SK-N-SH treated with all-trans-retinoic acid at 6 μM for 48 hours (cell line): ENCODE data around the gene RFK.

Experiments
- ATAC-seq: fragments of 200-7000 bp; cut with Tn5 transposase; 3 replicates; pipeline ENCODE4 v1.9.1; 2020; ENCODE audit warnings: mild to moderate bottlenecking, moderate library complexity
- ARNTL ChIP-seq: fragments of 450-650 bp; formaldehyde crosslinking; IDR thresholded peaks from 2 replicates; pipeline ENCODE4 v1.5.0; 2020; ENCODE audit warnings: low read depth, mild to moderate bottlenecking, moderate library complexity, borderline replicate concordance
- BACH2 ChIP-seq: fragments of 250-450 bp; sonication (Bioruptor Pico); IDR thresholded peaks from 2 replicates; pipeline ENCODE4 v1.9.0; 2021; ENCODE audit warnings: mild to moderate bottlenecking, borderline replicate concordance
- CSDC2 ChIP-seq: fragments of 250-450 bp; sonication (Bioruptor Pico); IDR thresholded peaks from 2 replicates; pipeline ENCODE4 v1.5.0; 2020; ENCODE audit warnings: mild to moderate bottlenecking, moderate library complexity
- ESRRG ChIP-seq: fragments of 250-450 bp; sonication (Bioruptor Pico); IDR thresholded peaks from 2 replicates; pipeline ENCODE4 v1.6.1; 2021; ENCODE audit warnings: mild to moderate bottlenecking
- GLIS3 ChIP-seq: fragments of 250-450 bp; sonication (Bioruptor Pico); IDR thresholded peaks from 2 replicates; pipeline ENCODE4 v1.5.0; 2020; ENCODE audit warnings: mild to moderate bottlenecking, moderate library complexity
- ISL1 ChIP-seq: fragments of 250-450 bp; sonication (Bioruptor Pico); IDR thresholded peaks from 2 replicates; pipeline ENCODE4 v2.1.2; 2022; ENCODE audit warnings: mild to moderate bottlenecking, moderate library complexity
- OSR1 ChIP-seq: fragments of 250-450 bp; sonication (Bioruptor Pico); IDR thresholded peaks from 2 replicates; pipeline ENCODE4 v1.8.0; 2022; ENCODE audit warnings: moderate library complexity, mild to moderate bottlenecking, inconsistent platforms
- POU6F1 ChIP-seq: fragments of 250-450 bp; sonication (Bioruptor Pico); IDR thresholded peaks from 2 replicates; pipeline ENCODE4 v1.8.0; 2021; ENCODE audit warnings: low read depth, mild to moderate bottlenecking, moderate library complexity, borderline replicate concordance
- PPARA ChIP-seq: fragments of 250-450 bp; sonication (Bioruptor Pico); IDR thresholded peaks from 2 replicates; pipeline ENCODE4 v1.5.0; 2020; ENCODE audit warnings: mild to moderate bottlenecking, borderline replicate concordance
- RARB ChIP-seq: fragments of 250-450 bp; sonication (Bioruptor Pico); IDR thresholded peaks from 2 replicates; pipeline ENCODE4 v1.8.0; 2021; ENCODE audit warnings: mild to moderate bottlenecking, moderate library complexity
- SNAI2 ChIP-seq: fragments of 250-450 bp; sonication (Bioruptor Pico); IDR thresholded peaks from 2 replicates; pipeline ENCODE4 v1.5.0; 2020; ENCODE audit warnings: mild to moderate bottlenecking, moderate library complexity
- TOX ChIP-seq: fragments of 250-450 bp; sonication (Bioruptor Pico); IDR thresholded peaks from 2 replicates; pipeline ENCODE4 v1.8.0; 2021; ENCODE audit warnings: mild to moderate bottlenecking, moderate library complexity, borderline replicate concordance
- ZC3H10 ChIP-seq: fragments of 250-450 bp; sonication (Bioruptor Pico); IDR thresholded peaks from 2 replicates; pipeline ENCODE4 v1.5.1; 2021; ENCODE audit warnings: mild to moderate bottlenecking, moderate library complexity
- ZFP30 ChIP-seq: fragments of 450-650 bp; formaldehyde crosslinking; IDR thresholded peaks from 2 replicates; pipeline ENCODE4 v1.5.0; 2022; ENCODE audit warnings: mild to moderate bottlenecking, moderate library complexity
- ZNF565 ChIP-seq: fragments of 450-650 bp; formaldehyde crosslinking; conservative IDR thresholded peaks from 2 replicates; pipeline ENCODE4 v1.5.0; 2020; ENCODE audit warnings: low read depth, mild to moderate bottlenecking, moderate library complexity
- ZNF70 ChIP-seq: fragments of 450-650 bp; formaldehyde crosslinking; IDR thresholded peaks from 2 replicates; pipeline ENCODE4 v1.5.0; 2020; ENCODE audit warnings: mild to moderate bottlenecking, moderate library complexity
- TF ChIP-seq, protein P1 (sequence below): fragments of 250-450 bp; sonication (Bioruptor Pico); IDR thresholded peaks from 2 replicates; pipeline ENCODE4 v1.5.1; 2020; ENCODE audit warnings: low read depth, mild to moderate bottlenecking, moderate library complexity
- TF ChIP-seq, protein P2 (sequence below): fragments of 250-450 bp; sonication (Bioruptor Pico); IDR thresholded peaks from 2 replicates; pipeline ENCODE4 v1.5.1; 2021; ENCODE audit warnings: mild to moderate bottlenecking, moderate library complexity
- TF ChIP-seq, protein P3 (sequence below): fragments of 250-450 bp; sonication (Bioruptor Pico); IDR thresholded peaks from 2 replicates; pipeline ENCODE4 v1.5.0; 2020; ENCODE audit warnings: mild to moderate bottlenecking, moderate library complexity

Gene RFK

GRCh38 chr9:76412638-76413037 is 18.4 kb upstream of the RFK start:
- no peak for ATAC-seq
- TF ChIP-seq, protein P1, sequence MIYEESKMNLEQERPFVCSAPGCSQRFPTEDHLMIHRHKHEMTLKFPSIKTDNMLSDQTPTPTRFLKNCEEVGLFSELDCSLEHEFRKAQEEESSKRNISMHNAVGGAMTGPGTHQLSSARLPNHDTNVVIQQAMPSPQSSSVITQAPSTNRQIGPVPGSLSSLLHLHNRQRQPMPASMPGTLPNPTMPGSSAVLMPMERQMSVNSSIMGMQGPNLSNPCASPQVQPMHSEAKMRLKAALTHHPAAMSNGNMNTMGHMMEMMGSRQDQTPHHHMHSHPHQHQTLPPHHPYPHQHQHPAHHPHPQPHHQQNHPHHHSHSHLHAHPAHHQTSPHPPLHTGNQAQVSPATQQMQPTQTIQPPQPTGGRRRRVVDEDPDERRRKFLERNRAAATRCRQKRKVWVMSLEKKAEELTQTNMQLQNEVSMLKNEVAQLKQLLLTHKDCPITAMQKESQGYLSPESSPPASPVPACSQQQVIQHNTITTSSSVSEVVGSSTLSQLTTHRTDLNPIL: no peak
- TF ChIP-seq BACH2 (CRISPR knock-in tag): no peak
- TF ChIP-seq, protein P2, sequence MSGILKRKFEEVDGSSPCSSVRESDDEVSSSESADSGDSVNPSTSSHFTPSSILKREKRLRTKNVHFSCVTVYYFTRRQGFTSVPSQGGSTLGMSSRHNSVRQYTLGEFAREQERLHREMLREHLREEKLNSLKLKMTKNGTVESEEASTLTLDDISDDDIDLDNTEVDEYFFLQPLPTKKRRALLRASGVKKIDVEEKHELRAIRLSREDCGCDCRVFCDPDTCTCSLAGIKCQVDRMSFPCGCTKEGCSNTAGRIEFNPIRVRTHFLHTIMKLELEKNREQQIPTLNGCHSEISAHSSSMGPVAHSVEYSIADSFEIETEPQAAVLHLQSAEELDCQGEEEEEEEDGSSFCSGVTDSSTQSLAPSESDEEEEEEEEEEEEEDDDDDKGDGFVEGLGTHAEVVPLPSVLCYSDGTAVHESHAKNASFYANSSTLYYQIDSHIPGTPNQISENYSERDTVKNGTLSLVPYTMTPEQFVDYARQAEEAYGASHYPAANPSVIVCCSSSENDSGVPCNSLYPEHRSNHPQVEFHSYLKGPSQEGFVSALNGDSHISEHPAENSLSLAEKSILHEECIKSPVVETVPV: no peak
- no peak for TF ChIP-seq ZC3H10
- no peak for TF ChIP-seq RARB (CRISPR knock-in tag)
- TF ChIP-seq, protein P3, sequence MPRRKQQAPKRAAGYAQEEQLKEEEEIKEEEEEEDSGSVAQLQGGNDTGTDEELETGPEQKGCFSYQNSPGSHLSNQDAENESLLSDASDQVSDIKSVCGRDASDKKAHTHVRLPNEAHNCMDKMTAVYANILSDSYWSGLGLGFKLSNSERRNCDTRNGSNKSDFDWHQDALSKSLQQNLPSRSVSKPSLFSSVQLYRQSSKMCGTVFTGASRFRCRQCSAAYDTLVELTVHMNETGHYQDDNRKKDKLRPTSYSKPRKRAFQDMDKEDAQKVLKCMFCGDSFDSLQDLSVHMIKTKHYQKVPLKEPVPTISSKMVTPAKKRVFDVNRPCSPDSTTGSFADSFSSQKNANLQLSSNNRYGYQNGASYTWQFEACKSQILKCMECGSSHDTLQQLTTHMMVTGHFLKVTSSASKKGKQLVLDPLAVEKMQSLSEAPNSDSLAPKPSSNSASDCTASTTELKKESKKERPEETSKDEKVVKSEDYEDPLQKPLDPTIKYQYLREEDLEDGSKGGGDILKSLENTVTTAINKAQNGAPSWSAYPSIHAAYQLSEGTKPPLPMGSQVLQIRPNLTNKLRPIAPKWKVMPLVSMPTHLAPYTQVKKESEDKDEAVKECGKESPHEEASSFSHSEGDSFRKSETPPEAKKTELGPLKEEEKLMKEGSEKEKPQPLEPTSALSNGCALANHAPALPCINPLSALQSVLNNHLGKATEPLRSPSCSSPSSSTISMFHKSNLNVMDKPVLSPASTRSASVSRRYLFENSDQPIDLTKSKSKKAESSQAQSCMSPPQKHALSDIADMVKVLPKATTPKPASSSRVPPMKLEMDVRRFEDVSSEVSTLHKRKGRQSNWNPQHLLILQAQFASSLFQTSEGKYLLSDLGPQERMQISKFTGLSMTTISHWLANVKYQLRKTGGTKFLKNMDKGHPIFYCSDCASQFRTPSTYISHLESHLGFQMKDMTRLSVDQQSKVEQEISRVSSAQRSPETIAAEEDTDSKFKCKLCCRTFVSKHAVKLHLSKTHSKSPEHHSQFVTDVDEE (CRISPR knock-in tag): no peak
- TF ChIP-seq ISL1: no peak
- TF ChIP-seq PPARA (CRISPR knock-in tag): no peak
- no peak for TF ChIP-seq ZNF565 (CRISPR knock-in tag)
- no peak for TF ChIP-seq OSR1 (CRISPR knock-in tag)
- no peak for TF ChIP-seq ZFP30 (CRISPR knock-in tag)
- no peak for TF ChIP-seq ARNTL (CRISPR knock-in tag)
- TF ChIP-seq GLIS3 (CRISPR knock-in tag): no peak
- TF ChIP-seq TOX: no peak
- no peak for TF ChIP-seq POU6F1 (CRISPR knock-in tag)
- no peak for TF ChIP-seq CSDC2 (CRISPR knock-in tag)
- no peak for TF ChIP-seq ZNF70 (CRISPR knock-in tag)
- no peak for TF ChIP-seq ESRRG (CRISPR knock-in tag)

- ATAC-seq: no peak
Observed at GRCh38 chr9:76405868-76406267, 11.6 kb upstream of the RFK start.

More at GRCh38 chr9:76405868-76406267, 11.6 kb upstream of the RFK start:
- no peak for TF ChIP-seq OSR1 (CRISPR knock-in tag)
- TF ChIP-seq ARNTL (CRISPR knock-in tag): no peak
- no peak for TF ChIP-seq GLIS3 (CRISPR knock-in tag)
- no peak for TF ChIP-seq CSDC2 (CRISPR knock-in tag)
- TF ChIP-seq, protein P1: no peak
- no peak for TF ChIP-seq ISL1
- TF ChIP-seq PPARA (CRISPR knock-in tag): no peak
- no peak for TF ChIP-seq BACH2 (CRISPR knock-in tag)
- no peak for TF ChIP-seq SNAI2 (CRISPR knock-in tag)
- no peak for TF ChIP-seq ESRRG (CRISPR knock-in tag)
- TF ChIP-seq, protein P3 (CRISPR knock-in tag): no peak
- TF ChIP-seq TOX: no peak
- TF ChIP-seq ZNF565 (CRISPR knock-in tag): no peak
